ENCODE measurements around the gene EGFR.

GRCh38 chr7:55060636-55061022 lies 41.8 kb downstream of the EGFR start:
- no peak for TF ChIP-seq CTCF (IDR thresholded peaks at IDR 0.05)
- no peak for TF ChIP-seq POLR2A (IDR thresholded peaks at IDR 0.05; ENCODE audit: low read length)
- TF ChIP-seq, protein P1, sequence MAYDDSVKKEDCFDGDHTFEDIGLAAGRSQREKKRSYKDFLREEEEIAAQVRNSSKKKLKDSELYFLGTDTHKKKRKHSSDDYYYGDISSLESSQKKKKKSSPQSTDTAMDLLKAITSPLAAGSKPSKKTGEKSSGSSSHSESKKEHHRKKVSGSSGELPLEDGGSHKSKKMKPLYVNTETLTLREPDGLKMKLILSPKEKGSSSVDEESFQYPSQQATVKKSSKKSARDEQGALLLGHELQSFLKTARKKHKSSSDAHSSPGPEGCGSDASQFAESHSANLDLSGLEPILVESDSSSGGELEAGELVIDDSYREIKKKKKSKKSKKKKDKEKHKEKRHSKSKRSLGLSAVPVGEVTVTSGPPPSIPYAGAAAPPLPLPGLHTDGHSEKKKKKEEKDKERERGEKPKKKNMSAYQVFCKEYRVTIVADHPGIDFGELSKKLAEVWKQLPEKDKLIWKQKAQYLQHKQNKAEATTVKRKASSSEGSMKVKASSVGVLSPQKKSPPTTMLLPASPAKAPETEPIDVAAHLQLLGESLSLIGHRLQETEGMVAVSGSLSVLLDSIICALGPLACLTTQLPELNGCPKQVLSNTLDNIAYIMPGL (CRISPR knock-in tag; IDR thresholded peaks at IDR 0.05; ENCODE audit: borderline replicate concordance) = no peak
- no peak for TF ChIP-seq RAD21 (conservative IDR thresholded peaks at IDR 0.05 in 1 of 2, IDR thresholded peaks at IDR 0.05 in 1 of 2)
- TF ChIP-seq BHLHE40 (IDR thresholded peaks at IDR 0.05; ENCODE audit: low read depth, low read length) = no peak
- no peak for TF ChIP-seq CEBPB (IDR thresholded peaks at IDR 0.05)
- TF ChIP-seq JUN (IDR thresholded peaks at IDR 0.05) = no peak
- TF ChIP-seq KDM1A (IDR thresholded peaks at IDR 0.05; ENCODE audit: low read depth) = no peak
- no peak for TF ChIP-seq PHF8 (IDR thresholded peaks at IDR 0.05; ENCODE audit: borderline replicate concordance, low read depth)

Measured in A549 (cell line).